LNCaP clone FGC (cell line): Measurements from ENCODE around the gene SHQ1.

Experiments used
- DNase-seq: peaks from one replicate; pipeline ENCODE4 v3.0.0-alpha.2; 2011; ENCODE audit warnings: low read depth
- H3K4me3 ChIP-seq: 2 replicates; pipeline ENCODE4 v1.5.1; 2011; ENCODE audit warnings: mild to moderate bottlenecking, low read depth, low read length, control low read depth
- CTCF ChIP-seq: IDR thresholded peaks from 2 replicates; pipeline ENCODE4 v1.5.1; 2012; ENCODE audit warnings: mild to moderate bottlenecking; ENCODE audit not compliant: control insufficient read depth, insufficient read depth; ENCODE audit errors: extremely low read depth

The SHQ1 gene

GRCh38 chr3:72708441-72708840 is 139.8 kb downstream of the SHQ1 start:
- no peak for DNase-seq
- no peak for TF ChIP-seq CTCF
- no peak overlapping the region for H3K4me3 ChIP-seq

DNA sequence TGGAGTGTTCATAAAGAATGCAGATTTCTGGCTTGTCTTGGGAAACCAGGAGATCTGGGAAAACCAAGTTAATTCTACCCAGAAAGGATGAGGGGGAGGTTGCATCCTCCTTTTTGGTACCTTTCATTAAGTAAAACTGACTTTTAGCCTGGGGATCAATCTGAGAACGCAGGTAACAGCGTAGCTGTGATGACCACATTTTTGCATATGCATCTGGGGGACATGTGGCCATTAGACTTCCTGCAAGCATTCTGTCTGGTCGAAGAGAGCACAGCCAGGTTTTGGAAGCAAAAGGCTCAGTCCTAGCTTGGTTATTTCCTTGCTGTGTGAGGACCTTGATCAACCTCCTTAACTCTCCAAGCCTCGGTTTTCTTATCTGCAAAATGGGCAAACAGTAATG is 145.2 kb downstream of the SHQ1 start:
- no peak for TF ChIP-seq CTCF
- no peak for DNase-seq
- H3K4me3 ChIP-seq = no peak overlapping the region

DNA sequence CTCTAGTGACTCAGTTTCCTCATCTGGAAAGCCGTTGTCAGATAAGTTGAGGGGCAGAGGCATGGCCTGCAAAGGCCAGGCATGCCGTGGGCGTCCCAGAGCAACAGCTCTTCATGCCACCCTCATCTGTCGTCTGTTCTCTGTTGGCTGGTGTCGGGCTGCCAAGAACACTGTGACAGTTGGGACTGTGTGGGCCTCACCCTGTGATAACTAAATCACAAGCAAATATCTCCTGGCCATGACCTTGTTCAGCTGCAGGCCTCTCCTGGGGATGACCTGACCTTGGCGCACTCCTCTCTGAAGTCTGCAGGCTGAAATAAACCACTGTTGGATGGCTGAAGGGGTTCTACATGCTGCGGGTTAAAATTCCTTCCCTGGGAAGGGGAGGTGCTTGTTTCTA is 145.9 kb downstream of the SHQ1 start:
- DNase-seq = no peak
- H3K4me3 ChIP-seq = no peak overlapping the region
- no peak for TF ChIP-seq CTCF

DNA sequence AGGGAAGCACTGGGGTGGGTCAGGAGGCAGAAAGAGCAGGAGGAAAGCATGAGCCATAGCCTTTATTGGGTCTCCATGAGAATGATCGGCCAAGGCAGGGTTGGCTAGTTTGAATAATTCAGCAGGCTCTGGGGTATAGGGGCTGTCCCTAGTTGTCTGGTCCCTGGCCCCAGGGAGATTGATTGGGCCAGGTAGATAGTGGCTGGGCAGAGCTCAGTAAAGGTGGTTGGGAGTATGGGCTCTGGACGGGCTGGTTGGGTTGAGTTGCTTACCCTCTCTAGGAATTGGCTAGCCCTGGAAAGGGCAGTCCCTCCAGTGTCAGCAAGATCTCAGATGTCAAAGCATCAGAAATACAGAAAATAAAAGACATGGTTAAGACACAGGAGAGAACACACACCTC is 148.1 kb downstream of the SHQ1 start:
- TF ChIP-seq CTCF = no peak
- DNase-seq = no peak
- H3K4me3 ChIP-seq = no peak overlapping the region

GRCh38 chr3:72699631-72700030 is 148.6 kb downstream of the SHQ1 start:
- no peak for TF ChIP-seq CTCF
- H3K4me3 ChIP-seq = no peak overlapping the region
- DNase-seq = no peak
